Neural cell (in vitro differentiated cells): ENCODE data around the gene MBD3L2. TPM values are rescaled to one million over a fixed set of nuclear protein-coding genes. Genes with fewer than 3 reads are reported as not detected.

Experiments
- polyA plus RNA-seq: library from polyadenylated mRNA; depleted of rRNA; stranded (reverse); fragments of >200 nt; gene quantifications from 2 replicates; pipeline ENCODE4 v1.2.3, GENCODE V29; 2014

The MBD3L2 gene
- polyA plus RNA-seq, 1 donor from 2014 or later: not detected

Other genes starting within 250 kb of the MBD3L2 start
- gene ADGRE1, start 161.7 kb upstream of the MBD3L2 start, polyA plus RNA-seq: not detected in 2 replicates
- not detected in 2 replicates for gene MBD3L2B, start 27.9 kb upstream of the MBD3L2 start, polyA plus RNA-seq
- not detected in 2 replicates for gene MBD3L5, start 18.7 kb upstream of the MBD3L2 start, polyA plus RNA-seq
- not detected in 2 replicates for gene MBD3L4, start 9.1 kb upstream of the MBD3L2 start, polyA plus RNA-seq
- not detected in 2 replicates for gene MBD3L3, start 9.4 kb downstream of the MBD3L2 start, polyA plus RNA-seq
- gene ZNF557, start 20.4 kb downstream of the MBD3L2 start, polyA plus RNA-seq: 7.7 and 12.7 TPM in 2 replicates
- gene INSR, start 245.1 kb downstream of the MBD3L2 start, polyA plus RNA-seq: 16.0 and 19.6 TPM in 2 replicates